ENCODE results near the gene CAB39.

DNA sequence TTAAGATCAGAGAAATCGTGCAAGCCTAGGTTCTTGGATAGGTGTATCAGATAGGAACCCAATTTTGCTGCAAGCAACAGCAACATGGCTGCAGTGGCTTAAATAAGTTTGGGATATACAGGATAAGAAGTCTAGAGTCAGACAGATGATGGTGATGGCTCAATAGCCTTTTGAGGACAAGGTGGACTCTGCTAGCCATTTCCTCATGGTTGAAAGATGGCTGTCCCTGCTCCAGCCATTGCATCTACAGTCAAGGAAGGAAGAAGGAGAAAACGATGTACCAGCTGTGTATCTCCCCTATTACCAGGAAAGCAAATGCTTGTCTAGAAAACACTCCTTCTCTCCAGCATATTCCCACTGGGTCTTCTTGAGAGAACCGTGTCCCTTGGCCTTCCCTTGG, 30.1 kb upstream of the CAB39 start:
- TF ChIP-seq, protein P1, sequence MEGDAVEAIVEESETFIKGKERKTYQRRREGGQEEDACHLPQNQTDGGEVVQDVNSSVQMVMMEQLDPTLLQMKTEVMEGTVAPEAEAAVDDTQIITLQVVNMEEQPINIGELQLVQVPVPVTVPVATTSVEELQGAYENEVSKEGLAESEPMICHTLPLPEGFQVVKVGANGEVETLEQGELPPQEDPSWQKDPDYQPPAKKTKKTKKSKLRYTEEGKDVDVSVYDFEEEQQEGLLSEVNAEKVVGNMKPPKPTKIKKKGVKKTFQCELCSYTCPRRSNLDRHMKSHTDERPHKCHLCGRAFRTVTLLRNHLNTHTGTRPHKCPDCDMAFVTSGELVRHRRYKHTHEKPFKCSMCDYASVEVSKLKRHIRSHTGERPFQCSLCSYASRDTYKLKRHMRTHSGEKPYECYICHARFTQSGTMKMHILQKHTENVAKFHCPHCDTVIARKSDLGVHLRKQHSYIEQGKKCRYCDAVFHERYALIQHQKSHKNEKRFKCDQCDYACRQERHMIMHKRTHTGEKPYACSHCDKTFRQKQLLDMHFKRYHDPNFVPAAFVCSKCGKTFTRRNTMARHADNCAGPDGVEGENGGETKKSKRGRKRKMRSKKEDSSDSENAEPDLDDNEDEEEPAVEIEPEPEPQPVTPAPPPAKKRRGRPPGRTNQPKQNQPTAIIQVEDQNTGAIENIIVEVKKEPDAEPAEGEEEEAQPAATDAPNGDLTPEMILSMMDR (optimal IDR thresholded peaks at IDR 0.05 in 1 of 3, IDR thresholded peaks at IDR 0.05 in 1 of 3, conservative IDR thresholded peaks at IDR 0.05 in 1 of 3; ENCODE audit: extremely low read depth in 1 of 3, insufficient read depth in 2 of 3, low read length in 3 of 3) = no peak
- TF ChIP-seq EZH2 (IDR thresholded peaks at IDR 0.05; ENCODE audit: low read length) = no peak

All from keratinocyte (primary cell).